B cell (primary cell): Measurements from ENCODE around the gene MEGF11. TPM values are rescaled to one million over a fixed set of nuclear protein-coding genes. Genes with fewer than 3 reads are reported as not detected.

Experiments used
- ATAC-seq: fragments of 200-7000 bp; cut with Tn5 transposase; one replicate; pipeline ENCODE4 v1.10.0; 2021; ENCODE audit warnings: low read depth, mild to moderate bottlenecking, moderate number of reproducible peaks, moderate library complexity
- CTCF ChIA-PET: fragments of 350-600 bp; sonication (Branson Sonifier 250); formaldehyde crosslinking; loops from one replicate; lab custom pipeline; 2021; ENCODE audit warnings: antibody characterized with exemption, inconsistent platforms; lab: Charles Lee
- POLR2A ChIA-PET: fragments of 350-600 bp; sonication (Branson Sonifier 250); formaldehyde crosslinking; loops from one replicate; lab custom pipeline; 2021; ENCODE audit warnings: antibody characterized with exemption; lab: Charles Lee
- DNase-seq: peaks from one replicate; pipeline ENCODE4 v3.0.0; 2013
- H2AFZ ChIP-seq: 2 replicates; pipeline ENCODE4 v1.6.1; 2012; ENCODE audit warnings: mild to moderate bottlenecking, low read depth, low read length; ENCODE audit not compliant: insufficient read depth, poor library complexity, severe bottlenecking
- H3K27ac ChIP-seq, 2 donors: 1 replicate in 1 of 2; 2 replicates in 1 of 2; pipeline ENCODE4 v1.5.1; 2012 to 2013; ENCODE audit warnings: low read length in 2 of 2, mild to moderate bottlenecking in 2 of 2, moderate library complexity in 1 of 2
- H3K27me3 ChIP-seq, 4 experiments: fragments of 200-600 bp in 1 of 4; sonication (generic) in 1 of 4; replicated peaks in 1 of 4; 1 replicate in 2 of 4; 2 replicates in 2 of 4; pipeline versions ENCODE4 v1.6.1 to v1.7.0; 2013 to 2016; ENCODE audit warnings: low read length in 3 of 4, mild to moderate bottlenecking in 2 of 4, mixed read lengths in 1 of 4, moderate library complexity in 1 of 4; ENCODE audit not compliant: insufficient read depth in 4 of 4, control insufficient read depth in 3 of 4; ENCODE audit errors: control extremely low read depth in 1 of 4
- H3K36me3 ChIP-seq, 2 experiments: replicated peaks in 1 of 2; 1 replicate in 1 of 2; 2 replicates in 1 of 2; pipeline versions ENCODE4 v1.6.1 to v1.7.1; 2013; ENCODE audit warnings: low read length in 1 of 2; ENCODE audit not compliant: insufficient read depth in 2 of 2, control insufficient read depth in 1 of 2; ENCODE audit errors: control extremely low read depth in 1 of 2, extremely low read depth in 1 of 2
- H3K4me1 ChIP-seq, 2 donors: fragments of 200-600 bp in 1 of 2; sonication (generic) in 1 of 2; 1 replicate in 1 of 2; 2 replicates in 1 of 2; pipeline versions ENCODE4 v1.5.1 to v1.6.1; 2013 to 2017; ENCODE audit warnings: low read length in 2 of 2; ENCODE audit not compliant: control insufficient read depth in 2 of 2, insufficient read depth in 2 of 2
- H3K4me2 ChIP-seq: replicated peaks from 2 replicates; pipeline ENCODE3; 2012; ENCODE audit warnings: mild to moderate bottlenecking, low read depth, low read length; ENCODE audit not compliant: poor library complexity, severe bottlenecking
- H3K4me3 ChIP-seq, 5 experiments: fragments of 200-600 bp in 1 of 5; sonication (generic) in 1 of 5; 1 replicate in 3 of 5; 2 replicates in 2 of 5; pipeline versions ENCODE4 v1.5.1 to v1.7.0; 2011 to 2016; ENCODE audit warnings: low read length in 4 of 5, mild to moderate bottlenecking in 4 of 5, low read depth in 2 of 5, control low read depth in 1 of 5, moderate library complexity in 1 of 5; ENCODE audit not compliant: insufficient read depth in 1 of 5; ENCODE audit errors: control extremely low read depth in 1 of 5, extremely low read depth in 1 of 5
- H3K79me2 ChIP-seq: fragments of 200-600 bp; sonication (generic); one replicate; pipeline ENCODE4 v1.6.0; 2016; ENCODE audit warnings: low read length; ENCODE audit not compliant: control insufficient read depth, insufficient read depth
- H3K9ac ChIP-seq: fragments of 200-600 bp; sonication (generic); 2 replicates; pipeline ENCODE4 v1.6.1; 2017; ENCODE audit warnings: mild to moderate bottlenecking, low read length, moderate library complexity
- H3K9me3 ChIP-seq, 3 donors: one replicate each; pipeline versions ENCODE4 v1.6.1 to v1.7.1; 2013; ENCODE audit warnings: low read length in 2 of 3; ENCODE audit not compliant: control insufficient read depth in 2 of 3, insufficient read depth in 1 of 3; ENCODE audit errors: control extremely low read depth in 1 of 3
- H4K20me1 ChIP-seq: 2 replicates; pipeline ENCODE4 v1.6.0; 2012; ENCODE audit warnings: mild to moderate bottlenecking, low read length; ENCODE audit not compliant: insufficient read depth, control insufficient read depth, poor library complexity, severe bottlenecking
- H3K27ac Mint-ChIP-seq: one replicate; pipeline ENCODE4 v1.8.0; 2021; ENCODE audit warnings: mixed read lengths
- H3K27me3 Mint-ChIP-seq: one replicate; pipeline ENCODE4 v1.8.0; 2021; ENCODE audit warnings: mixed read lengths
- H3K4me1 Mint-ChIP-seq: one replicate; pipeline ENCODE4 v1.8.0; 2021; ENCODE audit warnings: mixed read lengths
- H3K4me3 Mint-ChIP-seq: one replicate; pipeline ENCODE4 v1.8.0; 2021; ENCODE audit warnings: mixed read lengths
- H3K9me3 Mint-ChIP-seq: one replicate; pipeline ENCODE4 v1.8.0; 2022; ENCODE audit warnings: mixed read lengths; ENCODE audit not compliant: insufficient read depth
- EZH2 ChIP-seq: IDR thresholded peaks from 2 replicates; pipeline ENCODE4 v1.6.1; 2012; ENCODE audit warnings: borderline replicate concordance, low read depth, mild to moderate bottlenecking, moderate library complexity, low read length; ENCODE audit not compliant: insufficient read depth, poor library complexity, severe bottlenecking
- WGBS: methylation state at CpG from one replicate; pipeline ENCODE4 v1.1.5; 2013; ENCODE audit warnings: missing lambda C conversion rate; ENCODE audit not compliant: insufficient coverage; 5-methylcytosine and 5-hydroxymethylcytosine counted together
- intact Hi-C: fragments of 100-400 bp; cut with micrococcal nuclease; formaldehyde crosslinking; loops from one replicate; pipeline ENCODE4 v1.10.0; 2022
- polyA plus RNA-seq: library from polyadenylated mRNA; depleted of rRNA; stranded (reverse); fragments of >200 nt; gene quantifications from 2 replicates; pipeline ENCODE4 v1.2.3, GENCODE V29; 2012
- total RNA-seq, 2 donors: library from RNA; stranded (reverse); fragments of 120-200 nt in 1 of 2; gene quantifications; 1 replicate in 1 of 2; 2 replicates in 1 of 2; pipeline versions ENCODE4 v1.2.3 to v1.2.4, GENCODE V29; 2013 to 2022
- TF ChIP-seq, protein P1 (sequence below): fragments of 200-600 bp; IDR thresholded peaks from one replicate; pipeline ENCODE4 v1.8.0; 2022; ENCODE audit warnings: antibody characterized with exemption, mild to moderate bottlenecking

MEGF11 gene
- total and polyA plus RNA-seq, 2 donors (not counting 1 experiment from before 2014, with no cell fraction given) = 0.04 to 0.34 TPM

- ChIA-PET CTCF (no interaction called here), POLR2A (no interaction called here)
- no peak for TF ChIP-seq EZH2
- TF ChIP-seq, protein P1, sequence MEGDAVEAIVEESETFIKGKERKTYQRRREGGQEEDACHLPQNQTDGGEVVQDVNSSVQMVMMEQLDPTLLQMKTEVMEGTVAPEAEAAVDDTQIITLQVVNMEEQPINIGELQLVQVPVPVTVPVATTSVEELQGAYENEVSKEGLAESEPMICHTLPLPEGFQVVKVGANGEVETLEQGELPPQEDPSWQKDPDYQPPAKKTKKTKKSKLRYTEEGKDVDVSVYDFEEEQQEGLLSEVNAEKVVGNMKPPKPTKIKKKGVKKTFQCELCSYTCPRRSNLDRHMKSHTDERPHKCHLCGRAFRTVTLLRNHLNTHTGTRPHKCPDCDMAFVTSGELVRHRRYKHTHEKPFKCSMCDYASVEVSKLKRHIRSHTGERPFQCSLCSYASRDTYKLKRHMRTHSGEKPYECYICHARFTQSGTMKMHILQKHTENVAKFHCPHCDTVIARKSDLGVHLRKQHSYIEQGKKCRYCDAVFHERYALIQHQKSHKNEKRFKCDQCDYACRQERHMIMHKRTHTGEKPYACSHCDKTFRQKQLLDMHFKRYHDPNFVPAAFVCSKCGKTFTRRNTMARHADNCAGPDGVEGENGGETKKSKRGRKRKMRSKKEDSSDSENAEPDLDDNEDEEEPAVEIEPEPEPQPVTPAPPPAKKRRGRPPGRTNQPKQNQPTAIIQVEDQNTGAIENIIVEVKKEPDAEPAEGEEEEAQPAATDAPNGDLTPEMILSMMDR = no peak
- no peak overlapping the region for H3K27ac ChIP-seq
- H3K4me1 ChIP-seq = no peaks in the 10 kb centered on the region
- peaks cover 0 to 2% (median 0%) of the 10 kb centered on the region in 4 experiments for H3K27me3 ChIP-seq
- H4K20me1 ChIP-seq = no peaks in the 10 kb centered on the region
- 84% methylated on average over 5 of the region's 5 CpGs for WGBS
- H3K79me2 ChIP-seq = no peaks in the 10 kb centered on the region
- Mint-ChIP-seq H3K4me3 (no peak overlapping the region), H3K9me3 (no peaks in the 10 kb centered on the region), H3K27me3 (peaks cover 18% of the 10 kb centered on the region), H3K4me1 (no peaks in the 10 kb centered on the region), H3K27ac (no peak overlapping the region)
- intact Hi-C loops = no loop called here
- no peaks in the 10 kb centered on the region for H3K36me3 ChIP-seq
- no peak overlapping the region for H3K4me3 ChIP-seq
- ATAC-seq (no peak), DNase-seq (no peak)
- no peak overlapping the region for H2AFZ ChIP-seq
- H3K9me3 ChIP-seq = peaks cover 0 to 1% (median 0%) of the 10 kb centered on the region in 3 donors
- no peak overlapping the region for H3K9ac ChIP-seq
- no peak overlapping the region for H3K4me2 ChIP-seq
These were observed 203.3 kb downstream of the MEGF11 start for GRCh38 chr15:66050264-66050663.

- no peaks in the 10 kb centered on the region for H4K20me1 ChIP-seq
- WGBS = 93% methylated on average over 3 of the region's 6 CpGs
- DNase-seq (no peak), ATAC-seq (no peak)
- no peak overlapping the region for H3K4me2 ChIP-seq
- H3K4me1 Mint-ChIP-seq = no peaks in the 10 kb centered on the region
- no peaks in the 10 kb centered on the region for H3K9me3 Mint-ChIP-seq
- H3K27ac ChIP-seq = no peak overlapping the region
- peaks cover 14% of the 10 kb centered on the region for H3K27me3 Mint-ChIP-seq
- H3K27me3 ChIP-seq = peaks cover 0 to 2% (median 0%) of the 10 kb centered on the region in 4 experiments
- H3K9ac ChIP-seq = no peak overlapping the region
- H3K4me3 ChIP-seq = no peak overlapping the region
- H3K27ac Mint-ChIP-seq = no peak overlapping the region
- TF ChIP-seq, protein P1 = no peak
- no peak for TF ChIP-seq EZH2
- intact Hi-C loops = no loop called here
- ChIA-PET POLR2A (no interaction called here), CTCF (no interaction called here)
- H3K36me3 ChIP-seq = no peaks in the 10 kb centered on the region
- H3K9me3 ChIP-seq = peaks cover 0 to 6% (median 0%) of the 10 kb centered on the region in 3 donors
- H3K79me2 ChIP-seq = no peaks in the 10 kb centered on the region
- no peaks in the 10 kb centered on the region for H3K4me1 ChIP-seq
- H3K4me3 Mint-ChIP-seq = no peak overlapping the region
- H2AFZ ChIP-seq = no peak overlapping the region
These were observed 204.2 kb downstream of the MEGF11 start for GRCh38 chr15:66049353-66049752.
